Measurements from ENCODE around the gene DEPDC1B. TPM values are rescaled to one million over a fixed set of nuclear protein-coding genes. Genes with fewer than 3 reads are reported as not detected.

Gene DEPDC1B
- total and polyA plus RNA-seq, 2 experiments from 2014 or later: 2.5 to 3.0 TPM

GRCh38 chr5:60604771-60605170 lies 95.2 kb downstream of the DEPDC1B start:
- H2AFZ ChIP-seq: no peak overlapping the region
- no peaks in the 10 kb centered on the region for H3K36me3 ChIP-seq (ENCODE audit: low read depth)
- H4K20me1 ChIP-seq (ENCODE audit: insufficient read depth): no peaks in the 10 kb centered on the region
- H3K4me3 ChIP-seq: no peak overlapping the region
- no peaks in the 10 kb centered on the region for H3F3A ChIP-seq (ENCODE audit: insufficient read depth)
- no peaks in the 10 kb centered on the region for H3K9me2 ChIP-seq (ENCODE audit: insufficient read depth)
- no peaks in the 10 kb centered on the region for H3K79me2 ChIP-seq (ENCODE audit: insufficient read depth)
- no peak overlapping the region for H3K4me2 ChIP-seq (ENCODE audit: unreplicated experiment)
- H3K4me1 ChIP-seq (ENCODE audit: insufficient read depth): no peaks in the 10 kb centered on the region
- no peak overlapping the region for H3K27ac ChIP-seq
- WGBS, 2 experiments (ENCODE audit: low coverage in 1 of 2, low lambda C conversion rate in 2 of 2, missing lambda C conversion rate in 2 of 2): 90 to 95% methylated on average over 1 of the region's 1 CpG
- in situ Hi-C loops (cut with MboI): no loop called here
- no peak overlapping the region for H3K9ac ChIP-seq
- DNase-seq: no peak
- no peaks in the 10 kb centered on the region for H3K27me3 ChIP-seq (replicated peaks; ENCODE audit: insufficient read depth)
- no peak for TF ChIP-seq EZH2phosphoT487 (IDR thresholded peaks at IDR 0.05; ENCODE audit: insufficient read depth, low read depth)
- TF ChIP-seq EZH2 (IDR thresholded peaks at IDR 0.05; ENCODE audit: insufficient read depth, poor library complexity, severe bottlenecking): no peak
- H3K9me3 ChIP-seq (ENCODE audit: low read depth): no peaks in the 10 kb centered on the region

- no peak for DNase-seq
- Histone ChIP-seq H3K79me2 (ENCODE audit: insufficient read depth) (no peaks in the 10 kb centered on the region), H3F3A (ENCODE audit: insufficient read depth) (no peaks in the 10 kb centered on the region), H3K4me3 (no peak overlapping the region), H3K4me2 (ENCODE audit: unreplicated experiment) (no peak overlapping the region), H4K20me1 (ENCODE audit: insufficient read depth) (no peaks in the 10 kb centered on the region), H3K27me3 (replicated peaks; ENCODE audit: insufficient read depth) (no peaks in the 10 kb centered on the region), H3K27ac (no peak overlapping the region), H3K9ac (no peak overlapping the region), H3K4me1 (ENCODE audit: insufficient read depth) (no peaks in the 10 kb centered on the region), H3K36me3 (ENCODE audit: low read depth) (no peaks in the 10 kb centered on the region), H3K9me2 (ENCODE audit: insufficient read depth) (no peaks in the 10 kb centered on the region), H2AFZ (peak overlapping the region; percentile 54; the same call in 1 of the 2 replicates), H3K9me3 (ENCODE audit: low read depth) (no peaks in the 10 kb centered on the region)
- WGBS, 2 experiments (ENCODE audit: low coverage in 1 of 2, low lambda C conversion rate in 2 of 2, missing lambda C conversion rate in 2 of 2): 95 to 96% methylated on average over 4 of the region's 4 CpGs
- in situ Hi-C loops (cut with MboI): no loop called here
- TF ChIP-seq EZH2phosphoT487 (IDR thresholded peaks at IDR 0.05; ENCODE audit: insufficient read depth, low read depth) (no peak), EZH2 (IDR thresholded peaks at IDR 0.05; ENCODE audit: insufficient read depth, poor library complexity, severe bottlenecking) (no peak)
Measured at GRCh38 chr5:60598424-60598823, 101.5 kb downstream of the DEPDC1B start.

GRCh38 chr5:60597572-60598320 lies 102.2 kb downstream of the DEPDC1B start:
- no peaks in the 10 kb centered on the region for H3K9me2 ChIP-seq (ENCODE audit: insufficient read depth)
- H3F3A ChIP-seq (ENCODE audit: insufficient read depth): no peaks in the 10 kb centered on the region
- TF ChIP-seq EZH2 (IDR thresholded peaks at IDR 0.05; ENCODE audit: insufficient read depth, poor library complexity, severe bottlenecking): no peak
- no peak for TF ChIP-seq EZH2phosphoT487 (IDR thresholded peaks at IDR 0.05; ENCODE audit: insufficient read depth, low read depth)
- no peak for DNase-seq
- no peaks in the 10 kb centered on the region for H3K79me2 ChIP-seq (ENCODE audit: insufficient read depth)
- no peak overlapping the region for H3K9ac ChIP-seq
- no peak overlapping the region for H3K27ac ChIP-seq
- in situ Hi-C loops (cut with MboI): no loop called here
- no peak overlapping the region for H3K4me3 ChIP-seq
- peak overlapping the region; percentile 54 for H2AFZ ChIP-seq
- H4K20me1 ChIP-seq (ENCODE audit: insufficient read depth): no peaks in the 10 kb centered on the region
- H3K9me3 ChIP-seq (ENCODE audit: low read depth): no peaks in the 10 kb centered on the region
- H3K4me2 ChIP-seq (ENCODE audit: unreplicated experiment): no peak overlapping the region
- no peaks in the 10 kb centered on the region for H3K36me3 ChIP-seq (ENCODE audit: low read depth)
- H3K4me1 ChIP-seq (ENCODE audit: insufficient read depth): no peaks in the 10 kb centered on the region
- no peaks in the 10 kb centered on the region for H3K27me3 ChIP-seq (replicated peaks; ENCODE audit: insufficient read depth)
- 73 to 78% methylated on average over 3 of the region's 3 CpGs for WGBS, 2 experiments (ENCODE audit: low coverage in 1 of 2, low lambda C conversion rate in 2 of 2, missing lambda C conversion rate in 2 of 2)

- no peak for TF ChIP-seq EZH2 (IDR thresholded peaks at IDR 0.05; ENCODE audit: insufficient read depth, poor library complexity, severe bottlenecking)
- TF ChIP-seq EZH2phosphoT487 (IDR thresholded peaks at IDR 0.05; ENCODE audit: insufficient read depth, low read depth): no peak
- H3K9ac ChIP-seq: no peak overlapping the region
- H3F3A ChIP-seq (ENCODE audit: insufficient read depth): no peaks in the 10 kb centered on the region
- H3K4me2 ChIP-seq (ENCODE audit: unreplicated experiment): no peak overlapping the region
- H3K36me3 ChIP-seq (ENCODE audit: low read depth): no peaks in the 10 kb centered on the region
- WGBS, 2 experiments (ENCODE audit: low coverage in 1 of 2, low lambda C conversion rate in 2 of 2, missing lambda C conversion rate in 2 of 2): 92 to 97% methylated on average over 3 to 4 of the region's 4 CpGs
- no peaks in the 10 kb centered on the region for H3K9me2 ChIP-seq (ENCODE audit: insufficient read depth)
- H3K9me3 ChIP-seq (ENCODE audit: low read depth): no peaks in the 10 kb centered on the region
- no peaks in the 10 kb centered on the region for H3K27me3 ChIP-seq (replicated peaks; ENCODE audit: insufficient read depth)
- H3K4me1 ChIP-seq (ENCODE audit: insufficient read depth): no peaks in the 10 kb centered on the region
- no peak for DNase-seq
- no peak overlapping the region for H3K4me3 ChIP-seq
- H3K27ac ChIP-seq: no peak overlapping the region
- no peaks in the 10 kb centered on the region for H3K79me2 ChIP-seq (ENCODE audit: insufficient read depth)
- H2AFZ ChIP-seq: no peak overlapping the region
- in situ Hi-C loops (cut with MboI): no loop called here
- H4K20me1 ChIP-seq (ENCODE audit: insufficient read depth): no peaks in the 10 kb centered on the region
Measured at GRCh38 chr5:60594715-60595477, 105.1 kb downstream of the DEPDC1B start.
